Neural crest cell (in vitro differentiated cells): ENCODE data around the gene PTGFR. TPM values are rescaled to one million over a fixed set of nuclear protein-coding genes. Genes with fewer than 3 reads are reported as not detected.

Source experiments
- DNase-seq: peaks from one replicate; pipeline ENCODE4 v3.0.0; 2021; ENCODE audit warnings: low read depth, mixed read lengths, low spot score
- H3K27ac Mint-ChIP-seq: one replicate; pipeline ENCODE4 v1.8.0; 2021; ENCODE audit warnings: mild to moderate bottlenecking, mixed read lengths; ENCODE audit not compliant: unreplicated experiment
- H3K27me3 Mint-ChIP-seq: 2 replicates; pipeline ENCODE4 v1.8.0; 2021; ENCODE audit warnings: low read depth, mild to moderate bottlenecking, mixed read lengths
- H3K36me3 Mint-ChIP-seq: 2 replicates; pipeline ENCODE4 v1.8.0; 2021; ENCODE audit warnings: low read depth, mild to moderate bottlenecking, mixed read lengths
- H3K4me1 Mint-ChIP-seq: 2 replicates; pipeline ENCODE4 v1.8.0; 2021; ENCODE audit warnings: mixed read lengths
- H3K4me3 Mint-ChIP-seq: one replicate; pipeline ENCODE4 v1.8.0; 2021; ENCODE audit warnings: mild to moderate bottlenecking, mixed read lengths
- H3K9me3 Mint-ChIP-seq: 2 replicates; pipeline ENCODE4 v1.8.0; 2021; ENCODE audit warnings: mixed read lengths
- CTCF ChIP-seq: fragments of 200-600 bp; sonication (generic); conservative IDR thresholded peaks from 2 replicates; pipeline ENCODE4 v1.5.0; 2021; ENCODE audit warnings: antibody characterized with exemption, mild to moderate bottlenecking
- total RNA-seq: library from RNA; stranded (reverse); gene quantifications from 2 replicates; pipeline ENCODE4 v1.2.1, GENCODE V29; 2021

Gene PTGFR
- total RNA-seq, 1 donor from 2014 or later, result 0.07 TPM

GRCh38 chr1:78535286-78535685 is 44.5 kb downstream of the PTGFR start:
- Mint-ChIP-seq H3K4me1 (no peaks in the 10 kb centered on the region), H3K9me3 (no peaks in the 10 kb centered on the region), H3K36me3 (no peaks in the 10 kb centered on the region), H3K27ac (no peak overlapping the region), H3K27me3 (peaks cover 6% of the 10 kb centered on the region), H3K4me3 (no peak overlapping the region)
- DNase-seq, result no peak
- TF ChIP-seq CTCF, result no peak

- no peaks in the 10 kb centered on the region for H3K36me3 Mint-ChIP-seq
- H3K27me3 Mint-ChIP-seq, result peaks cover 8% of the 10 kb centered on the region
- H3K27ac Mint-ChIP-seq, result no peak overlapping the region
- peaks cover 2% of the 10 kb centered on the region for H3K9me3 Mint-ChIP-seq
- DNase-seq, result no peak
- no peak overlapping the region for H3K4me3 Mint-ChIP-seq
- TF ChIP-seq CTCF, result no peak
- no peaks in the 10 kb centered on the region for H3K4me1 Mint-ChIP-seq
These were observed 45.7 kb downstream of the PTGFR start for GRCh38 chr1:78536427-78536826.

- Mint-ChIP-seq H3K4me1 (no peaks in the 10 kb centered on the region), H3K9me3 (peaks cover 8% of the 10 kb centered on the region)
These were observed 49.3 kb downstream of the PTGFR start for GRCh38 chr1:78540048-78540447.

GRCh38 chr1:78541479-78541878 is 50.7 kb downstream of the PTGFR start:
- DNase-seq, result no peak
- peaks cover 8% of the 10 kb centered on the region for H3K9me3 Mint-ChIP-seq
- peaks cover 6% of the 10 kb centered on the region for H3K27me3 Mint-ChIP-seq
- no peaks in the 10 kb centered on the region for H3K4me1 Mint-ChIP-seq
- no peaks in the 10 kb centered on the region for H3K36me3 Mint-ChIP-seq
- no peak overlapping the region for H3K27ac Mint-ChIP-seq
- H3K4me3 Mint-ChIP-seq, result no peak overlapping the region
- no peak for TF ChIP-seq CTCF

More at GRCh38 chr1:78540048-78540447, 49.3 kb downstream of the PTGFR start:
- no peak for DNase-seq
- Mint-ChIP-seq H3K27ac (no peak overlapping the region), H3K4me3 (no peak overlapping the region), H3K27me3 (peaks cover 6% of the 10 kb centered on the region), H3K36me3 (no peaks in the 10 kb centered on the region)
- TF ChIP-seq CTCF, result no peak

GRCh38 chr1:78543941-78544643 is 53.3 kb downstream of the PTGFR start:
- H3K4me1 Mint-ChIP-seq, result no peaks in the 10 kb centered on the region
- no peak overlapping the region for H3K27ac Mint-ChIP-seq
- no peak for DNase-seq
- peaks cover 5% of the 10 kb centered on the region for H3K27me3 Mint-ChIP-seq
- peaks cover 8% of the 10 kb centered on the region for H3K9me3 Mint-ChIP-seq
- TF ChIP-seq CTCF, result no peak
- no peak overlapping the region for H3K4me3 Mint-ChIP-seq
- H3K36me3 Mint-ChIP-seq, result no peaks in the 10 kb centered on the region
